Gastrocnemius medialis (tissue), 4 donors: ENCODE results near the gene PTBP1. TPM values are rescaled to one million over a fixed set of nuclear protein-coding genes. Genes with fewer than 3 reads are reported as not detected.

Experiments used
- ATAC-seq, 2 donors: fragments of 150-250 bp; one replicate each; pipeline ENCODE4 v1.9.1; 2016
- DNase-seq, 2 donors: peaks; one replicate each; pipeline ENCODE4 v3.0.0-alpha.2; 2019
- H3K27ac ChIP-seq, 4 donors: fragments of 200-600 bp; sonication (generic); 1 replicate in 1 of 4; 2 replicates in 3 of 4; pipeline ENCODE4 v1.5.1; 2016 to 2018; ENCODE audit warnings: mild to moderate bottlenecking in 2 of 4, moderate library complexity in 1 of 4
- H3K27me3 ChIP-seq, 3 donors: fragments of 200-600 bp; sonication (generic) in 2 of 3; 1 replicate in 1 of 3; 2 replicates in 2 of 3; pipeline versions ENCODE4 v1.5.1 to v1.6.0; 2016 to 2019; ENCODE audit warnings: mild to moderate bottlenecking in 1 of 3, moderate library complexity in 1 of 3
- H3K36me3 ChIP-seq, 2 donors: fragments of 200-600 bp; sonication (generic) in 1 of 2; one replicate each; pipeline ENCODE4 v1.5.1; 2017 to 2018
- H3K4me1 ChIP-seq, 2 donors: fragments of 200-600 bp; sonication (generic) in 1 of 2; one replicate each; pipeline ENCODE4 v1.5.1; 2016 to 2017; ENCODE audit warnings: mild to moderate bottlenecking in 2 of 2
- H3K4me3 ChIP-seq, 4 donors: fragments of 200-600 bp; sonication (generic) in 3 of 4; 1 replicate in 1 of 4; 2 replicates in 3 of 4; pipeline ENCODE4 v1.5.1; 2016 to 2019; ENCODE audit warnings: mild to moderate bottlenecking in 2 of 4
- H3K9me3 ChIP-seq, 3 donors: fragments of 200-600 bp; sonication (generic) in 2 of 3; 1 replicate in 1 of 3; 2 replicates in 2 of 3; pipeline ENCODE4 v1.5.1; 2016 to 2019
- CTCF ChIP-seq, 5 experiments: fragments of 450-650 bp in 3 of 5; fragments of 200-600 bp in 2 of 5; sonication (generic) in 2 of 5; IDR thresholded peaks in 4 of 5; conservative IDR thresholded peaks in 1 of 5; 1 replicate in 4 of 5; 2 replicates in 1 of 5; pipeline ENCODE4 v1.5.1; 2016 to 2019; ENCODE audit warnings: antibody characterized with exemption in 5 of 5, mild to moderate bottlenecking in 3 of 5, moderate library complexity in 3 of 5
- POLR2A ChIP-seq, 2 donors: fragments of 450-650 bp; IDR thresholded peaks; one replicate each; pipeline ENCODE4 v1.6.1; 2017; ENCODE audit warnings: antibody characterized with exemption in 2 of 2, mild to moderate bottlenecking in 2 of 2, moderate library complexity in 2 of 2
- in situ Hi-C, 4 donors: fragments of 200-750 bp; cut with MboI; loops; one replicate each; pipeline versions ENCODE4 v1.15.0 to v1.8.0; 2017; ENCODE audit warnings: low sequenced_read_pairs in 4 of 4
- intact Hi-C: fragments of 100-400 bp; cut with DNase I; formaldehyde crosslinking; loops from one replicate; pipeline ENCODE4 v1.15.1; 2023; ENCODE audit warnings: low total_unique reads
- total RNA-seq, 4 donors: library from RNA; depleted of rRNA; stranded (reverse); fragments of >200 nt; gene quantifications; one replicate each; pipeline versions ENCODE4 v1.1.0 to v1.2.3, GENCODE V29; 2016

PTBP1 gene
- total RNA-seq, 4 donors from 2014 or later: 29.8 to 51.7 (median 36.7) TPM

GRCh38 chr19:823565-824121 lies 26.4 kb downstream of the PTBP1 start:
- in situ Hi-C loops: no loop called here
- no peak overlapping the region for H3K4me3 ChIP-seq
- H3K27me3 ChIP-seq: peaks cover 26 to 42% (median 36%) of the 10 kb centered on the region in 3 donors
- H3K9me3 ChIP-seq: no peaks in the 10 kb centered on the region
- no peaks in the 10 kb centered on the region for H3K36me3 ChIP-seq
- DNase-seq: no peak
- intact Hi-C loops: no loop called here
- no peak overlapping the region for H3K27ac ChIP-seq
- ATAC-seq: no peak
- H3K4me1 ChIP-seq: peaks cover 0 to 3% of the 10 kb centered on the region in 2 donors
- no peak for TF ChIP-seq CTCF (IDR thresholded peaks at IDR 0.05 in 4 of 5, conservative IDR thresholded peaks at IDR 0.05 in 1 of 5)
- TF ChIP-seq POLR2A (IDR thresholded peaks at IDR 0.05): no peak

GRCh38 chr19:824885-825284 lies 27.6 kb downstream of the PTBP1 start:
- no peaks in the 10 kb centered on the region for H3K9me3 ChIP-seq
- H3K27me3 ChIP-seq: peaks cover 33 to 44% (median 42%) of the 10 kb centered on the region in 3 donors
- peaks cover 0 to 3% of the 10 kb centered on the region in 2 donors for H3K4me1 ChIP-seq
- TF ChIP-seq CTCF (IDR thresholded peaks at IDR 0.05 in 4 of 5, conservative IDR thresholded peaks at IDR 0.05 in 1 of 5): no peak
- in situ Hi-C loops (no loop called here), intact Hi-C loops (no loop called here)
- DNase-seq: no peak
- ATAC-seq: no peak
- no peaks in the 10 kb centered on the region for H3K36me3 ChIP-seq
- no peak overlapping the region for H3K4me3 ChIP-seq
- no peak overlapping the region for H3K27ac ChIP-seq

- DNase-seq (no peak), ATAC-seq (no peak)
- Histone ChIP-seq H3K9me3 (no peaks in the 10 kb centered on the region), H3K4me1 (peaks cover 0 to 3% of the 10 kb centered on the region in 2 donors), H3K27me3 (peaks cover 43 to 55% (median 46%) of the 10 kb centered on the region in 3 donors), H3K27ac (no peak overlapping the region), H3K36me3 (no peaks in the 10 kb centered on the region), H3K4me3 (no peak overlapping the region)
- in situ Hi-C loops: no loop called here
- no peak for TF ChIP-seq POLR2A (IDR thresholded peaks at IDR 0.05)
- TF ChIP-seq CTCF (IDR thresholded peaks at IDR 0.05 in 4 of 5, conservative IDR thresholded peaks at IDR 0.05 in 1 of 5): no peak
- intact Hi-C loops: no loop called here
These were observed 28.8 kb downstream of the PTBP1 start for GRCh38 chr19:825897-826644.

- TF ChIP-seq POLR2A (IDR thresholded peaks at IDR 0.05) (no peak), CTCF (IDR thresholded peaks at IDR 0.05 in 4 of 5, conservative IDR thresholded peaks at IDR 0.05 in 1 of 5) (no peak)
- Histone ChIP-seq H3K4me3 (no peak overlapping the region), H3K4me1 (no peaks in the 10 kb centered on the region), H3K27me3 (peaks cover 44 to 56% (median 47%) of the 10 kb centered on the region in 3 donors), H3K27ac (no peak overlapping the region), H3K36me3 (no peaks in the 10 kb centered on the region), H3K9me3 (no peaks in the 10 kb centered on the region)
- in situ Hi-C loops (no loop called here), intact Hi-C loops (no loop called here)
- ATAC-seq: no peak
- DNase-seq: no peak
These were observed 30.1 kb downstream of the PTBP1 start for GRCh38 chr19:827314-827709.
